HG03175 (cell line): ENCODE data around the gene H6PD.
A peak's percentile ranks its signal among the peaks of the same experiment; 100 is the strongest.

Experiments
- ATAC-seq: cut with Tn5 transposase; IDR thresholded peaks from one replicate; pipeline ENCODE4 v1.9.1; 2021; ENCODE audit warnings: mild to moderate bottlenecking, moderate library complexity; ENCODE audit not compliant: unreplicated experiment

H6PD gene

GRCh38 chr1:9273177-9273576 lies 38.6 kb downstream of the H6PD start:
- no peak for ATAC-seq

- no peak for ATAC-seq
Observed at GRCh38 chr1:9275161-9275560, 40.6 kb downstream of the H6PD start.

- peak; percentile 89 for ATAC-seq
Observed at GRCh38 chr1:9275567-9276034, 41.0 kb downstream of the H6PD start.

- ATAC-seq: no peak
Observed at GRCh38 chr1:9278116-9278515, 43.5 kb downstream of the H6PD start.

- ATAC-seq: no peak
Observed at GRCh38 chr1:9278585-9279153, 44.1 kb downstream of the H6PD start.

GRCh38 chr1:9279172-9279840 lies 44.7 kb downstream of the H6PD start:
- ATAC-seq: no peak

GRCh38 chr1:9280015-9280860 lies 45.7 kb downstream of the H6PD start:
- no peak for ATAC-seq

- no peak for ATAC-seq
Observed at GRCh38 chr1:9281071-9281827, 46.7 kb downstream of the H6PD start.

- ATAC-seq: no peak
Observed at GRCh38 chr1:9281908-9282695, 47.5 kb downstream of the H6PD start.

- no peak for ATAC-seq
Observed at GRCh38 chr1:9282696-9282955, 48.1 kb downstream of the H6PD start.

GRCh38 chr1:9284061-9284460 lies 49.5 kb downstream of the H6PD start:
- ATAC-seq: no peak

GRCh38 chr1:9286556-9286955 lies 52.0 kb downstream of the H6PD start:
- no peak for ATAC-seq

- no peak for ATAC-seq
Observed at GRCh38 chr1:9289090-9289534, 54.5 kb downstream of the H6PD start.

GRCh38 chr1:9289711-9290485 lies 55.3 kb downstream of the H6PD start:
- no peak for ATAC-seq

GRCh38 chr1:9291914-9292360 lies 57.4 kb downstream of the H6PD start:
- ATAC-seq: no peak

GRCh38 chr1:9292361-9293240 lies 58.0 kb downstream of the H6PD start, which contains the start of gene SPSB1:
SPSB1 (plus strand) TSS chr1:9292894; CDS start chr1:9355892, 62,998 bp downstream.
- no peak for ATAC-seq

GRCh38 chr1:9293241-9293532 lies 58.6 kb downstream of the H6PD start:
- no peak for ATAC-seq

- no peak for ATAC-seq
Observed at GRCh38 chr1:9293533-9294404, 59.2 kb downstream of the H6PD start.
